HEK293T (cell line): ENCODE data around the gene RNF144B.

Source experiments
- BHLHE40 ChIP-seq: fragments of 450-650 bp; IDR thresholded peaks from 2 replicates; pipeline ENCODE4 v1.6.1; 2016; ENCODE audit warnings: mild to moderate bottlenecking, moderate library complexity, borderline replicate concordance
- CTBP1 ChIP-seq: fragments of 450-650 bp; IDR thresholded peaks from 2 replicates; pipeline ENCODE4 v1.6.1; 2016; ENCODE audit warnings: borderline replicate concordance
- ELF4 ChIP-seq: fragments of 450-650 bp; IDR thresholded peaks from 2 replicates; pipeline ENCODE4 v1.6.1; 2017; ENCODE audit warnings: antibody characterized with exemption
- FOXA1 ChIP-seq: fragments of 450-650 bp; IDR thresholded peaks from 2 replicates; pipeline ENCODE4 v1.6.1; 2016; ENCODE audit warnings: mild to moderate bottlenecking
- FOXK2 ChIP-seq: fragments of 450-650 bp; IDR thresholded peaks from 2 replicates; pipeline ENCODE4 v1.6.1; 2016; ENCODE audit warnings: mild to moderate bottlenecking
- FOXM1 ChIP-seq: fragments of 450-650 bp; IDR thresholded peaks from 2 replicates; pipeline ENCODE4 v1.6.1; 2017; ENCODE audit warnings: mild to moderate bottlenecking, borderline replicate concordance
- HDGF ChIP-seq: fragments of 450-650 bp; IDR thresholded peaks from 2 replicates; pipeline ENCODE4 v1.6.1; 2017; ENCODE audit warnings: antibody characterized with exemption, borderline replicate concordance
- L3MBTL2 ChIP-seq: fragments of 450-650 bp; conservative IDR thresholded peaks from 2 replicates; pipeline ENCODE4 v1.6.1; 2016; ENCODE audit warnings: mild to moderate bottlenecking
- LEF1 ChIP-seq: fragments of 450-650 bp; IDR thresholded peaks from 2 replicates; pipeline ENCODE4 v1.6.1; 2017; ENCODE audit warnings: mild to moderate bottlenecking, borderline replicate concordance
- NFRKB ChIP-seq: fragments of 450-650 bp; IDR thresholded peaks from 2 replicates; pipeline ENCODE4 v1.6.1; 2016; ENCODE audit warnings: mild to moderate bottlenecking, moderate library complexity
- SP1 ChIP-seq: fragments of 450-650 bp; IDR thresholded peaks from 2 replicates; pipeline ENCODE4 v1.6.1; 2017
- SUZ12 ChIP-seq: fragments of 450-650 bp; IDR thresholded peaks from 2 replicates; pipeline ENCODE4 v1.6.1; 2016; ENCODE audit warnings: mild to moderate bottlenecking
- TARDBP ChIP-seq: fragments of 450-650 bp; IDR thresholded peaks from 2 replicates; pipeline ENCODE4 v1.6.1; 2016
- ZNF384 ChIP-seq: fragments of 450-650 bp; IDR thresholded peaks from 2 replicates; pipeline ENCODE4 v1.6.1; 2016

DNA sequence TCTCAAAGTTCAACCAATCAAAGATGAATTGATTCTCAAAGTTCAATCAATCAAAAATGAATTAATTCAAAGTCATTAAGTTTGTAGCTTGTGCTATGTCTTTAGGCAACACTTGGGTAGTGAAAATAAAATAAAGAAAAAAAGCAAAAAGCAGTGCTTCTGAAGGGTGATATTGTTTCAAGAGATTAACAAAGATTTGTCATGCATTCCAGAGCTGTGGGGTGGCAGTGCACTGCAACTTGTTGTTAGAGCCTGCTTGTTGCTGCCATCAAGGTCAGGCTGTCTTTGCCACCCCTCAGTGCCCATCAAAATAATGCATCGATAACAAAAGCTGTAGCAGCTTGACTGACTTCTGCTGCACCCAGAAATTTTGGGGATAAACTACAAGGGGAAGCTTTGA, 128.6 kb downstream of the RNF144B start:
- TF ChIP-seq SP1 (no peak), ZNF384 (no peak), TARDBP (no peak), L3MBTL2 (no peak), FOXA1 (no peak), BHLHE40 (no peak), LEF1 (no peak), FOXK2 (no peak), FOXM1 (no peak), HDGF (no peak), CTBP1 (no peak), ELF4 (no peak), SUZ12 (no peak), NFRKB (no peak)
